Activated CD4-positive, CD25-positive, alpha-beta regulatory T cell treated with anti-CD3 and anti-CD28 coated beads, Interleukin-2, amount 50 U/mL, for 16 hours (primary cell): ENCODE results near the gene PPP1R12A.

Source experiments
- DNase-seq: peaks from one replicate; pipeline ENCODE4 v3.0.0-alpha.2; 2020; ENCODE audit warnings: low read depth, low spot score

The PPP1R12A gene

GRCh38 chr12:79935624-79936345, 888 bp upstream of the PPP1R12A start:
- DNase-seq: no peak

- peak; percentile 16 for DNase-seq
Observed at GRCh38 chr12:79934281-79935020, 446 bp downstream of the PPP1R12A start.

GRCh38 chr12:79933532-79934264, 1.2 kb downstream of the PPP1R12A start:
- no peak for DNase-seq

GRCh38 chr12:79933043-79933442, 1.9 kb downstream of the PPP1R12A start:
- DNase-seq: no peak

- no peak for DNase-seq
Observed at GRCh38 chr12:79932357-79932756, 2.5 kb downstream of the PPP1R12A start.

GRCh38 chr12:79929065-79929464, 5.8 kb downstream of the PPP1R12A start:
- DNase-seq: no peak

GRCh38 chr12:79927772-79928474, 7.0 kb downstream of the PPP1R12A start:
- peak; percentile 33 for DNase-seq

GRCh38 chr12:79926951-79927350, 7.9 kb downstream of the PPP1R12A start:
- DNase-seq: no peak

GRCh38 chr12:79925492-79925891, 9.4 kb downstream of the PPP1R12A start:
- no peak for DNase-seq

- no peak for DNase-seq
Observed at GRCh38 chr12:79921786-79922185, 13.1 kb downstream of the PPP1R12A start.

GRCh38 chr12:79920421-79921238, 14.3 kb downstream of the PPP1R12A start:
- DNase-seq: no peak

- no peak for DNase-seq
Observed at GRCh38 chr12:79919762-79920161, 15.1 kb downstream of the PPP1R12A start.

- no peak for DNase-seq
Observed at GRCh38 chr12:79916826-79917225, 18.1 kb downstream of the PPP1R12A start.

GRCh38 chr12:79911889-79912656, 22.8 kb downstream of the PPP1R12A start:
- DNase-seq: no peak

- DNase-seq: no peak
Observed at GRCh38 chr12:79908366-79908765, 26.5 kb downstream of the PPP1R12A start.

- no peak for DNase-seq
Observed at GRCh38 chr12:79901506-79901905, 33.4 kb downstream of the PPP1R12A start.

GRCh38 chr12:79900951-79901350, 33.9 kb downstream of the PPP1R12A start:
- no peak for DNase-seq

- no peak for DNase-seq
Observed at GRCh38 chr12:79900199-79900598, 34.7 kb downstream of the PPP1R12A start.

- no peak for DNase-seq
Observed at GRCh38 chr12:79897617-79898016, 37.3 kb downstream of the PPP1R12A start.

GRCh38 chr12:79895804-79896203, 39.1 kb downstream of the PPP1R12A start:
- no peak for DNase-seq
